ENCODE results near the gene TIMM22.
"Not testable (repeated sequence)": the region's sequence is repeated elsewhere in the genome, so short reads cannot be mapped to it uniquely, and the experiment has no call there.

TIMM22 gene

DNA sequence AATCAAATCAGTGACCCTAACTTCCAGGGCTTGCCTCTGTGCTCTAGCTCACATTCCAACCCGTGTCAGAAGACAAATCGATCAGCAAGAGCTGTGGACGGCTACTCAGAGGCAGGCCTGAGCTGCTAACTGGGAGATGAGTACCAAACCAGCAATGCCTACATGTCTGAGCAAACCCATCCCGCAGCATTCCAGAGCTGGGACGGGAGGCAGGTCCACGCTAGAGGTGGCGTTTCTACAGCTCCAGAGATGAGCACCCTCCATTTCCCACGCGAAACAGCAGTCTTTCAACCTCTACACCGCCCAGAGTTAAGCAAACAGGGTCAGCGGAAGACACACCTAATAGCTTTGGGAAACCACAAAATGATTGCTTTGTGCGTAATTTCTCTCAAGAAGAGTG is 23.9 kb upstream of the TIMM22 start:
- Histone ChIP-seq H3K9ac (ENCODE audit: low read depth, low read length) (no peak overlapping the region), H3K27me3 (ENCODE audit: control insufficient read depth, insufficient read depth, low read length) (no peaks in the 10 kb centered on the region), H3K9me3 (ENCODE audit: control insufficient read depth, insufficient read depth, low read length) (no peaks in the 10 kb centered on the region), H3K4me3 (ENCODE audit: low read depth, low read length) (no peak overlapping the region), H3K27ac (ENCODE audit: low read depth, low read length) (peak overlapping the region; percentile 42), H3K36me3 (ENCODE audit: control insufficient read depth, insufficient read depth, low read length) (no peaks in the 10 kb centered on the region; the same call in 1 of the 2 replicates), H3K4me1 (ENCODE audit: control insufficient read depth, insufficient read depth, low read length) (peaks cover 53% of the 10 kb centered on the region)

GRCh38 chr17:974778-975177 is 22.2 kb upstream of the TIMM22 start:
- not testable (repeated sequence) for H3K9me3 ChIP-seq (ENCODE audit: control insufficient read depth, insufficient read depth, low read length); H3K36me3 ChIP-seq (ENCODE audit: control insufficient read depth, insufficient read depth, low read length); H3K4me3 ChIP-seq (ENCODE audit: low read depth, low read length); H3K27ac ChIP-seq (ENCODE audit: low read depth, low read length); H3K9ac ChIP-seq (ENCODE audit: low read depth, low read length); H3K27me3 ChIP-seq (ENCODE audit: control insufficient read depth, insufficient read depth, low read length)
- H3K4me1 ChIP-seq (ENCODE audit: control insufficient read depth, insufficient read depth, low read length) = peaks cover 44% of the 10 kb centered on the region

GRCh38 chr17:975371-975915 is 21.5 kb upstream of the TIMM22 start:
- Histone ChIP-seq H3K27ac (ENCODE audit: low read depth, low read length) (no peak overlapping the region), H3K27me3 (ENCODE audit: control insufficient read depth, insufficient read depth, low read length) (no peaks in the 10 kb centered on the region), H3K36me3 (ENCODE audit: control insufficient read depth, insufficient read depth, low read length) (no peaks in the 10 kb centered on the region; the same call in 1 of the 2 replicates), H3K9me3 (ENCODE audit: control insufficient read depth, insufficient read depth, low read length) (no peaks in the 10 kb centered on the region), H3K9ac (ENCODE audit: low read depth, low read length) (no peak overlapping the region), H3K4me3 (ENCODE audit: low read depth, low read length) (no peak overlapping the region), H3K4me1 (ENCODE audit: control insufficient read depth, insufficient read depth, low read length) (peaks cover 39% of the 10 kb centered on the region)

GRCh38 chr17:976312-976711 is 20.6 kb upstream of the TIMM22 start:
- Histone ChIP-seq H3K27ac (ENCODE audit: low read depth, low read length) (no peak overlapping the region), H3K9me3 (ENCODE audit: control insufficient read depth, insufficient read depth, low read length) (no peaks in the 10 kb centered on the region), H3K36me3 (ENCODE audit: control insufficient read depth, insufficient read depth, low read length) (no peaks in the 10 kb centered on the region; the same call in 1 of the 2 replicates), H3K4me3 (ENCODE audit: low read depth, low read length) (no peak overlapping the region), H3K4me1 (ENCODE audit: control insufficient read depth, insufficient read depth, low read length) (peaks cover 38% of the 10 kb centered on the region), H3K9ac (ENCODE audit: low read depth, low read length) (no peak overlapping the region), H3K27me3 (ENCODE audit: control insufficient read depth, insufficient read depth, low read length) (no peaks in the 10 kb centered on the region)

- Histone ChIP-seq H3K9me3 (ENCODE audit: control insufficient read depth, insufficient read depth, low read length) (no peaks in the 10 kb centered on the region), H3K27ac (ENCODE audit: low read depth, low read length) (peak overlapping the region; percentile 86), H3K36me3 (ENCODE audit: control insufficient read depth, insufficient read depth, low read length) (no peaks in the 10 kb centered on the region; the same call in 1 of the 2 replicates), H3K9ac (ENCODE audit: low read depth, low read length) (0 out of 2 replicates have a peak overlapping the region, but pooled peaks have one; percentile 25), H3K27me3 (ENCODE audit: control insufficient read depth, insufficient read depth, low read length) (no peaks in the 10 kb centered on the region), H3K4me3 (ENCODE audit: low read depth, low read length) (peak overlapping the region; percentile 81), H3K4me1 (ENCODE audit: control insufficient read depth, insufficient read depth, low read length) (peaks cover 40% of the 10 kb centered on the region)
These were observed 19.8 kb upstream of the TIMM22 start for GRCh38 chr17:977166-977565.

DNA sequence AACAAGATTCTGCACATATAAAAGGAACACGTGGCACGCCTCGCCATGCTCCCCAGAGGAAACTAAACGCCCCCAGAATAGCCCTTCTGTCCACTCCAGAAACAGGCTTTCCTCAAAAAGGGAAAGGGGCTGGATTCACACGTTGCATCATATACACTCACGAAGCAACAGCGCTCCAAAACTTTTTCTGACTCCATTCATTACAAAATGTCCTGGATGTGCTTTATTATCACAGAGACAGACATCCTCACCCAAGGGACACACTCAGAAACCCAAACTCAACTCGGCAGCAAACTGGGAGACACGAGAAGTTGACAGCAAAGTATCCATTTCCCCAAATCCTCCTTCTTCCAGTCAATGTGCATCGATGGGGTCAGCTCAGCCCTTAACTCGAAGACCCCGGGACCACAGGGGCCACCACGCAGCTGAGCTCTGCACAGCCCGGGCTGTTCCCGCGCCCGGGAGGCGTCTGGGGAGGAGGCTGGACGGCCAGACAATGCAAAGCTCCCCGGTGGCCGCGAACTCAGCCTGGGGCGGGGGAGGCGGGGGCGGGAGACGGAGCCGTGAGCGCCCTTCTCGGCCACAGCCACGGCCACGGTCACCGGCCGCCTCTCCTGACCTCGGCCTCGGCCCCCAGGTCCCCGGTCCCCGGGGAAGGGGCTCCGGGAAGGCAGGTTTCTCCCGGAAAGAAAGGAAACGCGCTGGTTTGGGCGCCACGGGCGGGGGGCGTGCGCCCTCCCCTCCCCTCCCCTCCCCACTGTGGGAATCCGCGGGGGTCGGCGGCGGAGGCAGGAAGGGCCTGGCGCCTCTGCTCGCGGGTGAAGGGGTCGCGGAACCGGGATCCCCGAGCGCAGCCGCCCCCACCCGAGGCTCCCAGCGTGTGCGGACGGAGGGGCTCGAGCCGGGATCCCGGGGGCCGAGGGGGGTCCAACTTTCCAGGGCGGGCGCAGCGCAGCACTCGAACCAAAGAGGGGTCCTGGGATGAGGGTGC is 18.5 kb upstream of the TIMM22 start:
- Histone ChIP-seq H3K27ac (ENCODE audit: low read depth, low read length) (peak overlapping the region; percentile 86), H3K9me3 (ENCODE audit: control insufficient read depth, insufficient read depth, low read length) (no peaks in the 10 kb centered on the region), H3K27me3 (ENCODE audit: control insufficient read depth, insufficient read depth, low read length) (no peaks in the 10 kb centered on the region), H3K4me3 (ENCODE audit: low read depth, low read length) (peak overlapping the region; percentile 81), H3K9ac (ENCODE audit: low read depth, low read length) (peak overlapping the region; percentile 72), H3K4me1 (ENCODE audit: control insufficient read depth, insufficient read depth, low read length) (peaks cover 35% of the 10 kb centered on the region), H3K36me3 (ENCODE audit: control insufficient read depth, insufficient read depth, low read length) (no peaks in the 10 kb centered on the region; the same call in 1 of the 2 replicates)

GRCh38 chr17:979212-979538 is 17.8 kb upstream of the TIMM22 start:
- peak overlapping the region; percentile 91 for H3K4me3 ChIP-seq (ENCODE audit: low read depth, low read length)
- H3K27me3 ChIP-seq (ENCODE audit: control insufficient read depth, insufficient read depth, low read length) = no peaks in the 10 kb centered on the region
- H3K36me3 ChIP-seq (ENCODE audit: control insufficient read depth, insufficient read depth, low read length) = no peaks in the 10 kb centered on the region; the same call in 1 of the 2 replicates
- no peaks in the 10 kb centered on the region for H3K9me3 ChIP-seq (ENCODE audit: control insufficient read depth, insufficient read depth, low read length)
- peak overlapping the region; percentile 61; the same call in 1 of the 2 replicates for H3K9ac ChIP-seq (ENCODE audit: low read depth, low read length)
- peaks cover 34% of the 10 kb centered on the region for H3K4me1 ChIP-seq (ENCODE audit: control insufficient read depth, insufficient read depth, low read length)
- H3K27ac ChIP-seq (ENCODE audit: low read depth, low read length) = peak overlapping the region; percentile 84

GRCh38 chr17:979539-980405 is 17.2 kb upstream of the TIMM22 start, which contains the start of gene NXN:
Gene NXN (minus strand): TSS chr17:979776.
- Histone ChIP-seq H3K4me3 (ENCODE audit: low read depth, low read length) (peak within 1 kb of the TSS; percentile 91), H3K9ac (ENCODE audit: low read depth, low read length) (peak within 1 kb of the TSS; percentile 72), H3K27me3 (ENCODE audit: control insufficient read depth, insufficient read depth, low read length) (no peaks in the 10 kb centered on the region), H3K9me3 (ENCODE audit: control insufficient read depth, insufficient read depth, low read length) (no peaks in the 10 kb centered on the region), H3K27ac (ENCODE audit: low read depth, low read length) (peak within 1 kb of the TSS; percentile 86), H3K36me3 (ENCODE audit: control insufficient read depth, insufficient read depth, low read length) (no peaks in the 10 kb centered on the region; the same call in 1 of the 2 replicates), H3K4me1 (ENCODE audit: control insufficient read depth, insufficient read depth, low read length) (peaks cover 34% of the 10 kb centered on the region)

DNA sequence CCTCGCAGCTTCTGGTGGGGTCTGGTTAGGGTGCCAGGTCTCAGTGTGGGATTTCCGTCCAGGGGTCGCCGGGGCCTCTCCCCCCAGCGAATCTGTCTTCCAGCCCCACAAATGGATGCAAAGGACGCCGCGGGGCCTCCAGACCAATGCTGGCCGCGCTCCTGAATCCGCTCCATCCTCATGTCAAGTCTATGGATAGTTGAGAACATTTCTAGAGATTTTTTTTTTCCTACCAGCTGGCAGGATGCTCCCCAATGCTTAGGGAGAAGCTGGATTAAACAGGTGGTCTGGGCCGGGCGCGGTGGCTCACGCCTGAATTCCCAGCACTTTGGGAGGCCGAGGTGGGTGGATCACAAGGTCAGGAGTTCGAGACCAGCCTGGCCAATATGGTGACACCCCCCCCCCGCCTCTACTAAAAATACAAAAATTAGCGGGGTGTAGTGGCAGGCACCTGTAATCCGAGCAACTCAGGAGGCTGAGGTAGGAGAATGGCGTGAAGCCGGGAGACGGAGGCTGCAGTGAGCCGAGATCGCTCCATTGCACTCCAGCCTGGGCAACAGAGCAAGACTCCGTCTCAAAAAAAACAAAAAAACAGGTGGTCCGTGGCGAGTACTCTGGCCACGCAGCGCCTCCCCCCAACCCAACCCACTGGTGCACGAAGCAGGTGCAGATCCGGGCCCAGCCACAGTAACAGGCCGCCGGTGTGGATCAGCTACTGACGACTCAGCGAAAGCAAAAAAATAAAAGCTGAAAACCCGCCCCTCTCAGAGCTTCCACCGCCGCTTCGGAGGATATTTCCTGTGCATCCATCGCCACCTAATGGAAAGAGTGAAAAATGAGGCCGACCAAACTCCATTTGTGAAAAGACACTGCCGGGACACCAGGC is 16.3 kb upstream of the TIMM22 start:
- H3K27ac ChIP-seq (ENCODE audit: low read depth, low read length) = no peak overlapping the region
- H3K4me3 ChIP-seq (ENCODE audit: low read depth, low read length) = peak overlapping the region; percentile 70
- peaks cover 28% of the 10 kb centered on the region for H3K4me1 ChIP-seq (ENCODE audit: control insufficient read depth, insufficient read depth, low read length)
- H3K9me3 ChIP-seq (ENCODE audit: control insufficient read depth, insufficient read depth, low read length) = no peaks in the 10 kb centered on the region
- no peaks in the 10 kb centered on the region for H3K36me3 ChIP-seq (ENCODE audit: control insufficient read depth, insufficient read depth, low read length)
- H3K27me3 ChIP-seq (ENCODE audit: control insufficient read depth, insufficient read depth, low read length) = no peaks in the 10 kb centered on the region
- peak overlapping the region; percentile 64; the same call in 1 of the 2 replicates for H3K9ac ChIP-seq (ENCODE audit: low read depth, low read length)

GRCh38 chr17:981292-981658 is 15.7 kb upstream of the TIMM22 start:
- H3K36me3 ChIP-seq (ENCODE audit: control insufficient read depth, insufficient read depth, low read length) = no peaks in the 10 kb centered on the region
- no peak overlapping the region for H3K27ac ChIP-seq (ENCODE audit: low read depth, low read length)
- H3K27me3 ChIP-seq (ENCODE audit: control insufficient read depth, insufficient read depth, low read length) = no peaks in the 10 kb centered on the region
- no peak overlapping the region for H3K9ac ChIP-seq (ENCODE audit: low read depth, low read length)
- no peak overlapping the region for H3K4me3 ChIP-seq (ENCODE audit: low read depth, low read length)
- peaks cover 22% of the 10 kb centered on the region for H3K4me1 ChIP-seq (ENCODE audit: control insufficient read depth, insufficient read depth, low read length)
- H3K9me3 ChIP-seq (ENCODE audit: control insufficient read depth, insufficient read depth, low read length) = no peaks in the 10 kb centered on the region

All from HUES48 (cell line).